Coronary artery (tissue), 2 donors: ENCODE results near the gene MMP23B.

Experiments
- DNase-seq: peaks from one replicate; pipeline ENCODE4 v3.0.0-alpha.2; 2017; ENCODE audit warnings: low spot score
- H3K27ac ChIP-seq, 2 donors: fragments of 200-600 bp; sonication (generic); one replicate each; pipeline ENCODE4 v1.5.1; 2016 to 2019
- H3K4me3 ChIP-seq: fragments of 200-600 bp; sonication (generic); 2 replicates; pipeline ENCODE4 v1.5.1; 2016; ENCODE audit warnings: mild to moderate bottlenecking, moderate library complexity
- TF ChIP-seq, protein P1 (sequence below): fragments of 200-600 bp; sonication (generic); IDR thresholded peaks from one replicate; pipeline ENCODE4 v1.5.1; 2019; ENCODE audit warnings: antibody characterized with exemption

MMP23B gene

DNA sequence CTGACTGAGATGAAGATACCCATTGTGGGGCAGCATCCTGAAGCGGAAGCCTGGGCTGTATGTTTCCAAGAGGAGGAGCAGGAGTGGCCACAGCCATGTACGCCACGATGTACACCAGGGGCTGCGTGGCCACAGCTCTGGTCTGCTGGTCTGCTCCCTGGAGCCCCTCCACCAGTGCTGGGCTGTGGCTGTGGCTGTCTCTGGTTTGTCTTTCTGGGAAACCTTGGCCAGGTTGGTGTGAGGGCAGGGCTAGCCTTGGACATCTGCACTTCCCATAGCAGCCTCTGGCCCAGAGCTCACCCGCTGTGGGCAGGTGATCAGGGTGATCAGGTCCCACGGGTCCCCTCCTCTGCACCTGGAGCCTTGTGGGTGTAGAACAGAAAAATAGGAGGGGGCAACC, 14.0 kb upstream of the MMP23B start:
- Histone ChIP-seq H3K4me3 (no peak overlapping the region), H3K27ac (no peak overlapping the region)
- no peak for DNase-seq
- TF ChIP-seq, protein P1, sequence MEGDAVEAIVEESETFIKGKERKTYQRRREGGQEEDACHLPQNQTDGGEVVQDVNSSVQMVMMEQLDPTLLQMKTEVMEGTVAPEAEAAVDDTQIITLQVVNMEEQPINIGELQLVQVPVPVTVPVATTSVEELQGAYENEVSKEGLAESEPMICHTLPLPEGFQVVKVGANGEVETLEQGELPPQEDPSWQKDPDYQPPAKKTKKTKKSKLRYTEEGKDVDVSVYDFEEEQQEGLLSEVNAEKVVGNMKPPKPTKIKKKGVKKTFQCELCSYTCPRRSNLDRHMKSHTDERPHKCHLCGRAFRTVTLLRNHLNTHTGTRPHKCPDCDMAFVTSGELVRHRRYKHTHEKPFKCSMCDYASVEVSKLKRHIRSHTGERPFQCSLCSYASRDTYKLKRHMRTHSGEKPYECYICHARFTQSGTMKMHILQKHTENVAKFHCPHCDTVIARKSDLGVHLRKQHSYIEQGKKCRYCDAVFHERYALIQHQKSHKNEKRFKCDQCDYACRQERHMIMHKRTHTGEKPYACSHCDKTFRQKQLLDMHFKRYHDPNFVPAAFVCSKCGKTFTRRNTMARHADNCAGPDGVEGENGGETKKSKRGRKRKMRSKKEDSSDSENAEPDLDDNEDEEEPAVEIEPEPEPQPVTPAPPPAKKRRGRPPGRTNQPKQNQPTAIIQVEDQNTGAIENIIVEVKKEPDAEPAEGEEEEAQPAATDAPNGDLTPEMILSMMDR: no peak

DNA sequence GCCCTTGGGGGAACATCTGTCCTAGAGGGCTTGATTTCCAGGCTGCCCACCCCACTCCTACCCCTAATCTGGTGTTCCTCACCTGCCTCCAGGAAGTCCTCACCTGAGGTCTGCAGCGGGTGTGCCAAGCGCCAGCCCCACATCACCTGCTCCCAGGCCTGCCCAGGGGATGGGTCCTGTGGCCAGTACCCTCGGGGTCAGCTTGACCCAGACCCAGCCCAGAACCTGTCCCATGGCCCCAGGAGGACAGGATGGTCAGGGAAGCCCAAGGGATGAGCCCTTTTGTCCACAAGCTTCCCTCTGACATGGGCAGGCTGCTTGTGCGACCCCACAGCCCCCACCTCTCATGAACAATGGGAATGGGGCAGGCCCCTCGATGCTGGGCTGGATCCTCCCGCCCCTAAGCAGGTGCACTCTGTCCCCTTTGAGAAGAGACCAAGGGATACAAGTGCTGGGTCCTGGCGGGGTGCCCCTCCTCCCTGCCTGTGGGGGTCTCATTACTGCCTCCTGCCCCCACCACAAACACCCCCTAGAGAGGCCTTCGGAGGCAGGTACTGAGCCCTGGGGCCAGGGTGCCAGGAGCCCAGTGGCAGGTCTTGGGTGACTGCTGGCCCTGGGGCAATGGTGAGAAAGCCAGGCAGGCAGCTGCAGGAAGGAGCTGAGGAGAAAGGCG, 13.4 kb upstream of the MMP23B start:
- H3K27ac ChIP-seq: no peak overlapping the region
- TF ChIP-seq, protein P1: no peak
- no peak overlapping the region for H3K4me3 ChIP-seq
- DNase-seq: no peak

DNA sequence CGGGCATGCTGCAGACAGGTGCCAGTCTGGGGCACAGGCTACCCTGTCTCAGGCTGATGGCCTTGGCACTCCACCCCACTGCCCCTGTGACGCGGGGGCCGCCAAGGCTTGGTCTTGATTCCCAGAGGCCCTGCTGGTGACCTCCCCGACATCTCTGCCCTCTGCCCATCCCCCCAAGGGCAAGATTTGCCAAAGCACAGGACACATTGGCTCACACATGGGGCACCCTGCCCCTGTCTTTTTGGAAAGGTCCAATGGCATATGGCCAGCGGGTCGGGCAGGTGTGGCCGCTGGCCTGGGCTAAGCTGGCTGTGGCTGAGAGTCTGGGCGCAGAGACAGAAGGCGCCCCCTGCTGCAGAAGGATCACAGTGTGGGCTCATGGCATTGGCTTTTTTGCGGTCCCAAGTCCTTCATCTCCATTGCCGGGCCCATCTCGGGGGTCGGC, 12.0 kb upstream of the MMP23B start:
- no peak for DNase-seq
- no peak overlapping the region for H3K27ac ChIP-seq
- H3K4me3 ChIP-seq: no peak overlapping the region
- TF ChIP-seq, protein P1: no peak

DNA sequence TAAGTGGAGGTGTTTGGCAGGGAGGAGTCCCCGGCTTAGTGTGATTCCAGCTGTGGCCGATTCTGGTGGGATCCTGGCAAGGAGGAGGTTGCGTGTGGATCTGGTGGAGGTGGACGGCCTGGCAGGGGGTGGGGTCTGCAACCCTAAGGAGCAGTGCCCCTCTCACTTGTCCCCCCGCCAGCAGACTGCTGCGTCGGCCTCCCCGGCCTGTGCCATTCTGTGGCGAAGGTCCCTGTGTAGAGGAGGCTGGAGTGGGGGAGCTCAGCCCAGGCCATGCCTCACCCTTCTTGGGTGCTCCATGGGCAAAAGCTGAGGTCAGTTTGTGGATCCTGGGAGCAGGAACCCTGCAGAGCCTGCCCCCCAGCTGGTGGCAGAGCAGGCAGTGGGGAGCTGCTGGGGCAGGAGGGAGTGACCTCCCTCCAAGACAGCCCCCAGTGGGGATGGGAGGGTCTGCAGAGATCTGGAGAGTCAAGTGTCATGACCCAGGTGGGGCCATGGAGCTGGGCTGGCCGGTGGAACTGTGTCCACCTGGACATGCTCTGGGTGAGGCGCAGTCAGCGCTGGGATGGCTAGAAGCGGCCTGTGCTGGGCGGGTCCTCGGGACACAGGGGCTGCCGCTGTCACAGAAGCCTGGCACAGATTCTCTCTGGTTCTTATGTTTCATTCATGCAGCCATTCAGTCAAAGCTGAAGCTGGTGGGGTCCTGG, 11.4 kb upstream of the MMP23B start:
- DNase-seq: no peak
- TF ChIP-seq, protein P1: no peak
- Histone ChIP-seq H3K27ac (no peak overlapping the region), H3K4me3 (no peak overlapping the region)

DNA sequence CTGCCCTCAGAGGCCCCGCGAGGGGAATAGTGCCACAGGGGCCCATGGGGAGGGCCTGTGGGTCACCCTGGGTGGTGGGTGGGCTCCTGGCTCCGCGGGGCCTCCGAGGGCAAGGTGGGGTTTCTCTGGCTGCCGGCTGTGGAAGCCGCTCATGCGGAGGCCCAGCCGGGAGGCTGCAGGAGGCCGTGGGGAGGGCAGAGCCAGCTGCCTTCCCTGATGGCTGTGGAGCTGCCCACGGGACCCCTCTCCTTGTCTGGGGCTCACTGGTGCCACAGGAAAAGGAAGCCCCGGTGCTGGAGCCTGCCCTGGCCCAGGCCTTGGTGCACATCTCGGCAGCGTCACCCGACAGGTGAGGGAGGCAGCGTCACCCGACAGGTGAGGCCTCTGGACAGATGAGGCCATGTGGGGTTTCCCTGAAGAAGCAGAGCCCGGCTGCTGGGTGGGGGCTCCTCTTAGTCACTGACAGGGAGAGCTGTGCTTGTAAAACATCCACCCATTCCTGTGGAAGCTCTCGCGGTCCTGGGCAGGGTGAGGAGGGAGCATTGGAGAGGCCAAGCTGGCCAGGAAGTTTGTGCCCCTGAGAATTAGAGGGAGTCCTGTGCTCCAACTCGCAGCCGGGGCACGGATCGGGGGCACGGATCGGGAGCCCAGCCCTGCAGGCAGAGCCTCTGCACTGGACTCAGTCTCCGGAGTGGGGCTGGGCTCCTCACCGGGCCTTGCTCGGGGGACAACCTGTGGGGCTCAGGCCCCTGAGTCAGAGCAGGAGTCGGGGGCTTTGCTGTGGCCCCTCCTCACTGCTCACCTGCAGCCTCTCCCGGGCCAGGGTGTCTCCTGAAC, 10.6 kb upstream of the MMP23B start:
- Histone ChIP-seq H3K4me3 (no peak overlapping the region), H3K27ac (no peak overlapping the region)
- TF ChIP-seq, protein P1: no peak
- no peak for DNase-seq

DNA sequence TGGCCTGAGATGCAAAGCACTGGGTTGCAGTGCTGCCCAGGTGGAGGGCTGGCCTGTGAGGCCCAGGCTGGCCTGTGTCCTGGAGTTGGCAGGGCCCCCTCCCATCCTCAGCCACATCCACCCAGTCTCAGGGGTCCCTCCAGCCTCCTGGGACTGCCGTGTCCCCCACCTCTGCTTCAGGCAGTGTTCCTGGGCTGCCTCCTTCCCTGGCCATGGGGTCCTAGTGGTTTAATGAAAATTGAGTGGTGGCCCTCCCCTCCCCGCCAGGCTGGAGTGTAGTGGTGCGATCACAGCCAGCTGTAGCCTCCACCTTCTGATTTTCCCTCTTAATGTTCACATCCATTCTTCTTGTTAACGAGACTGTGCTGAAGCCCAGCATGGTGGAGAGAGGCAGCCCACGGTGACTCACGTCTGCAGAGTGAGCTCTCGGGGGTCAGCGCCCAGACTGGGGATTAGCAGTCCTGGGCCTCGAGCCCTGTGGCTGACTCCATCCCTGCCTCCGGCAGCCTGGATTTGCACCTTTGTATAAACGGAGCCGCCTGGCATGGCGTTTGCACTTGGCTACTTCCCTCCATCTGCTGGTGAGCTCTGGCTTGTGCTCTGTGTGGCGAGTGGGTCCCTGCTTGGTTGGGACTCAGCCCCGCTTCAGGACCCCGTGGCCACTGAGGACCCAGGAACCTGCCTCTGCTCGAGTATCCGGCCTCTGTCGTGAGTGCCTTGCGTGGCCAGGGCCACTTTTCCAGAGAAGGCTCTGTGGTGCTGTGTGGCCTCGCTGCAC, 9.8 kb upstream of the MMP23B start:
- H3K27ac ChIP-seq: no peak overlapping the region
- no peak overlapping the region for H3K4me3 ChIP-seq
- TF ChIP-seq, protein P1: no peak
- DNase-seq: no peak
